ENCODE data around the gene PNN. TPM values are rescaled to one million over a fixed set of nuclear protein-coding genes. Genes with fewer than 3 reads are reported as not detected.
"Not testable (repeated sequence)": the region's sequence is repeated elsewhere in the genome, so short reads cannot be mapped to it uniquely, and the experiment has no call there.

The PNN gene
- total RNA-seq, 4 donors from 2014 or later: 19.6 to 43.1 (median 37.1) TPM

GRCh38 chr14:39231751-39232553 lies 56.9 kb downstream of the PNN start:
- H3K4me1 ChIP-seq, H3K36me3 ChIP-seq, H3K27ac ChIP-seq, ATAC-seq, H3K27me3 ChIP-seq, H3K4me3 ChIP-seq, H3K9me3 ChIP-seq: not testable (repeated sequence)
- TF ChIP-seq CTCF (IDR thresholded peaks at IDR 0.05): peak in 1 of 4 experiments; percentile 32
- WGBS, 2 donors (ENCODE audit: low coverage in 1 of 2): 85 to 94% methylated on average over 7 to 11 of the region's 11 CpGs

Other genes with a start within 250 kb of the PNN start
- gene SEC23A, start 72.0 kb upstream of the PNN start, total RNA-seq: 100 to 1,000 TPM; 230 to 306 (median 249) TPM
- 10 to 100 TPM; 15.3 to 33.0 (median 20.2) TPM for gene GEMIN2, start 60.9 kb upstream of the PNN start, total RNA-seq
- 10 to 100 TPM; 28.7 to 50.7 (median 35.5) TPM for gene TRAPPC6B, start 4.9 kb upstream of the PNN start, total RNA-seq
- gene MIA2, start 58.7 kb downstream of the PNN start, total RNA-seq: 10 to 100 TPM; 13.5 to 21.3 (median 16.3) TPM

Data from gastroesophageal sphincter (tissue), 4 donors.